GM13976 (cell line): ENCODE results near the gene NMNAT2.
"Not testable (repeated sequence)": the region's sequence is repeated elsewhere in the genome, so short reads cannot be mapped to it uniquely, and the experiment has no call there.

Experiments used
- DNase-seq: peaks from one replicate; pipeline ENCODE4 v3.0.0; 2012; ENCODE audit warnings: low spot score
- CTCF ChIP-seq: IDR thresholded peaks from 2 replicates; pipeline ENCODE4 v1.5.1; 2012; ENCODE audit warnings: borderline replicate concordance, mild to moderate bottlenecking; ENCODE audit not compliant: insufficient read depth; ENCODE audit errors: extremely low read depth, missing control alignments, control extremely low read depth
- in situ Hi-C: fragments of 300-500 bp; cut with MboI; formaldehyde crosslinking; loops from one replicate; pipeline ENCODE4 v1.12.0; 2022; ENCODE audit warnings: low sequenced_read_pairs, mixed read lengths, inconsistent platforms; ENCODE audit not compliant: unreplicated experiment

The NMNAT2 gene

DNA sequence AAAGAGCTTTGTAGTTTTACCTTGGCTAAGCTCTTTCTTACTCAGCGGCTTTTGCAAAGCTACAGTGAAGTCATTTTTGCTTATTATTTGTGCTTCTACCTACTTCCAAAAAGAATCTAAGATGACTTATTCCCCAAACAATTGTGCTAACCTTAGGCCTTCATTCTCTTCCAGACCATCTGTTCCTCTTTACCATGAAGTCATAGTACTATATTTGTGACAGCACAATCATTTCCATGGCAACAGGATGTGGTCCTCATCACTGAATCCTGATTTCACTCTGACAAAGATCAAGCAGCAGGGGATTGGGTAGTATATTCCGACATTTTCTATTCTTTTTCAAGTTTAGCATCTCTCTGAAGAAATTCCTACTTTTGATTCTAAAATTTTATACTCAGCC lies 24.8 kb upstream of the NMNAT2 start:
- no peak for DNase-seq
- in situ Hi-C loops: no loop called here
- TF ChIP-seq CTCF: no peak

DNA sequence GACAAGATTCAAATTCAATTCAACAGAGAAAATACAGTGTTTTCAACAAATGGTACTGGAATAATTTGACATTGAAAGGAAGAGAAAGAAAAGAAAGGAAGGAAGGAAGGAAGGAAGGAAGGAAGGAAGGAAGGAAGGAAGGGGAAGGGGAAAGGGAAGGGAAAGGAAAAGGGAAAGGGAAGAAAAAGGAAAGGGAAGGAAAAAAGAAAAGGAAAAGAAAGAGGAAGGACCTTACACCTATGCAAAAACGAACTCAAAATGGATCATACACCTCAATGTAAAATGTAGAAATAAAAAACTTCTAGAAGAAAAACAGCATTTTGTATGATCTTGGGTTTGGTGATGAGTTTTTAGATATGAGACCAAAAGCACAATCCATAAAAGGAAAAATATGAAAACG lies 19.9 kb upstream of the NMNAT2 start:
- no peak for DNase-seq
- TF ChIP-seq CTCF: no peak
- in situ Hi-C loops: no loop called here

DNA sequence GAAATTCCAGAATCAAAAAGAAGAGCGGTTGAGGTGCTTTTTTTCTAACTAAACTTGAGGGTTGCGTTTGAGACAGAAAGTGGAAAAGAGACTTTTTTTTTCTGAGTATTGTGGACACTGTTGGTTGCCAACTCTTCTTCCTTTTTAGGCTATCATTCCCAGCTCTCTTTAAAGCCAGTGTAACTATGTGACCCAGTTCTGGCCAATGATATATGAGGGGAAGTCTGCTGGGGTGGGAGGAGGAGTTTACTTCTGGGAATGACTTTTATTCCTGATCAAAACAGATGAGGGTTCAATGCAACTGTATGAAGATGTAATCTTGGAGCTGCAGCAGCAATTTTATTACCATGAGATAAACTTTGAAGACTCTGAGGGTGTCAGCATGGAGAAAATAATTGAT lies 17.3 kb upstream of the NMNAT2 start:
- TF ChIP-seq CTCF: no peak
- no peak for DNase-seq
- in situ Hi-C loops: no loop called here

- in situ Hi-C loops: no loop called here
- no peak for TF ChIP-seq CTCF
- no peak for DNase-seq
Observed at GRCh38 chr1:183433703-183434102, 15.5 kb upstream of the NMNAT2 start.

DNA sequence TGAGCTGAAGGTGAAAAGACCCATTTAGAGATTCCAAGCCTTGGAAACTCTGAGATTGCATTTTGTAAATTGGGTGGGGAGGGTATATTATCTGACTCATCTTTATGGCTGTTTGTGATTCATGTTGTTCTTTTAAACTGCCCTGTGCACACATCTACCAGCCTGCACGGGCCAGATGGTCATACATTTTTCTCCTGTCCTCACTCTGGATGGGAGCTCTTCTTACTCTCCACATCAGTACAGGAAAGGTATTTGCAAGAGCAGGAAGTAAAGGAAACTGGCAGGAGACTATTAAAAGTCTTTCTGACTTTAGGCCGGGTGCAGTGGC lies 14.3 kb upstream of the NMNAT2 start:
- no peak for TF ChIP-seq CTCF
- in situ Hi-C loops: no loop called here
- no peak for DNase-seq

- DNase-seq: no peak
- in situ Hi-C loops: no loop called here
- no peak for TF ChIP-seq CTCF
Observed at GRCh38 chr1:183431840-183432547, 13.8 kb upstream of the NMNAT2 start.

- DNase-seq, in situ Hi-C loops: not testable (repeated sequence)
Observed at GRCh38 chr1:183427591-183427990, 9.4 kb upstream of the NMNAT2 start.
